NT2/D1 (cell line): ENCODE measurements around the gene MTURN.

Experiments used
- DNase-seq: peaks from one replicate; pipeline ENCODE4 v3.0.0-alpha.2; 2011; ENCODE audit warnings: low read depth, low spot score
- H3K27me3 ChIP-seq: 2 replicates; pipeline ENCODE4 v1.6.0; 2011; ENCODE audit warnings: mild to moderate bottlenecking; ENCODE audit not compliant: insufficient read length, insufficient read depth
- H3K36me3 ChIP-seq: 2 replicates; pipeline ENCODE4 v1.6.1; 2011; ENCODE audit warnings: mild to moderate bottlenecking, low read length, mixed read lengths; ENCODE audit not compliant: insufficient read depth, insufficient read length
- H3K4me1 ChIP-seq: 2 replicates; pipeline ENCODE4 v1.5.1; 2011; ENCODE audit not compliant: insufficient read depth, insufficient read length
- H3K4me3 ChIP-seq: 2 replicates; pipeline ENCODE4 v1.5.1; 2011; ENCODE audit warnings: low read depth; ENCODE audit not compliant: insufficient read length
- H3K9ac ChIP-seq: 2 replicates; pipeline ENCODE4 v1.6.0; 2011; ENCODE audit warnings: low read depth; ENCODE audit not compliant: insufficient read length
- H3K9me3 ChIP-seq: 2 replicates; pipeline ENCODE4 v1.5.1; 2011; ENCODE audit warnings: mild to moderate bottlenecking, low read length; ENCODE audit not compliant: insufficient read depth
- SUZ12 ChIP-seq: IDR thresholded peaks from 2 replicates; pipeline ENCODE4 v1.6.1; 2011; ENCODE audit not compliant: insufficient read length, insufficient read depth; ENCODE audit errors: extremely low read depth
- YY1 ChIP-seq: IDR thresholded peaks from 2 replicates; pipeline ENCODE4 v1.6.1; 2011; ENCODE audit not compliant: insufficient read length, insufficient read depth
- ZNF274 ChIP-seq: IDR thresholded peaks from 2 replicates; pipeline ENCODE4 v1.6.1; 2011; ENCODE audit warnings: mild to moderate bottlenecking, low read depth, low read length

MTURN gene

DNA sequence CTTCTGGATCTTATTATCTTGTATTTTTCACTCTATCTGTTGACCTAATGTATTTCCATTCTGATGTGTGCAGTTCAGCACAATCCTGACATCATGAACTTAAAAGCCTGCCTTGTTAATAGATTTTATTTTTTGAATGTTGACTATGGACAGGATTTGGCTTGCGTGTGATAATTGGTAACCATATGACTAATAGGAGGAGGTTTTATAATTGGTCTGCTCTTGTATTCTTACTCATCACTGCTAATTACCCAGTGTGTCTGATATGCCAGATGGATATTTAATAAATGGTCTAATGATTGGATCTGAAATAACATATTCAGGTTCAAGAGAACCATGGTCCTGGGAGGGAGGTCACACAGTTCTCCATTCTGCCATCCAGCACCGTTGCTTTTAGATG is 45.9 kb downstream of the MTURN start:
- no peaks in the 10 kb centered on the region for H3K27me3 ChIP-seq
- H3K9me3 ChIP-seq, result peaks cover 21% of the 10 kb centered on the region
- DNase-seq, result no peak

DNA sequence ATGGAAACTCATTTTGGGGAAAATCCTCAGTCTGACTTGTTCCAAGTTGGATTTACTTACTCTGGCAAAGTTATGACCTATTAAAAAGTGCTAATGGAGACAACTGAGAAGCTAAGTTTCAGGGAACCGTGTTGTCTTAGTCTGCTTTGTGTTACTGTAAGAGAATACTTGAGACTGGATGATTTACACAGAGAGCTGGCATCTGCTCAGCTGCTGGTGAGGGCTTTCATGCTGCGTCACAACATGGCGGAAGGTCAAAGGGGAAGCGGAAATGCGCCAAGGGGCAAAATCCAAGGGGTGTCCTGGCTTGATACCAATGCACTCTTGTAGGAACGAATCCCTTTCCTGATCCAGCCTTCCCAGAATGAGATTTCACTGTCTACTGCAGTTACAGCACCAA is 46.4 kb downstream of the MTURN start:
- no peak for TF ChIP-seq ZNF274
- TF ChIP-seq SUZ12, result no peak
- TF ChIP-seq YY1, result no peak
- Histone ChIP-seq H3K9me3 (peaks cover 26% of the 10 kb centered on the region), H3K36me3 (no peaks in the 10 kb centered on the region), H3K27me3 (no peaks in the 10 kb centered on the region), H3K4me1 (peaks cover 6% of the 10 kb centered on the region), H3K4me3 (no peak overlapping the region), H3K9ac (no peak overlapping the region)
- no peak for DNase-seq

More for the DNA sequence above, 45.9 kb downstream of the MTURN start:
- Histone ChIP-seq H3K36me3 (no peaks in the 10 kb centered on the region), H3K4me1 (peaks cover 6% of the 10 kb centered on the region), H3K4me3 (no peak overlapping the region), H3K9ac (no peak overlapping the region)
- TF ChIP-seq ZNF274 (no peak), SUZ12 (no peak), YY1 (no peak)

DNA sequence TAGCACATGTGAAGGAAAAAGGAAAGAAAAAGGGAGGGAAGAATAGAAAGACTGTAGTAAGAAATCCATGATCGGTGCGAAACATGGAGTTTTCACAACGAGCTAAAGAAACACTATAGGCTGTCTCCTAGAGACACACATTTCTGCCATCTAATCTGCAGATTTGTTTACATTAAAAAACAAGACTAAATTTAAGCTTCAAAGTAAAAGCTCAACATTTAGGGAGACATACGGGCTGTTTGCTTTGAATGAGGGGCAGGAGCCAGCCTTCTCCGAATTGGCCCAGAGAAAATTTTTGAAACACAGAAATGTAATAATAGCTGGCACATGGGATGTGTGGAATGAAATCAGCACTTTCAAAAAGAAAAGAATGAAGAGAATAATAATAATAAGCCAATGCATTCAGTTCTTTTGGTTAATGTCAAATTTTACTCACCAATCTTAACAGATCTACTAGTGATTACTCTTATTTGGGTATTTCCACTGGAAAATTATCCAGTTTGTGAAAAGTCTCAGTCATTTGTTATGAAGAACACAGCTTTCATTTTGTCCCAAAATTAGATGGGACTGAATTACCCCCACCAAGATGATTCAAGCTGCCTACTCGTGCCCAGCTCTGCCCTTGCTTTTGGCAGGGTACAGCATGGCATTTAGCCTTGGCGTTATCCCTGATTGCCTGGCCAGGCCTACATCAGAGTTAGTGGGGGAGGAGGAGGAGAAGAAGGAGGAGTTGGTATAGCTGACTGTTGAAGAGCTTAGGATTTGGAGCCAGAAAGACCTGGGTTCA is 47.1 kb downstream of the MTURN start:
- H3K4me3 ChIP-seq, result no peak overlapping the region
- peaks cover 3% of the 10 kb centered on the region for H3K4me1 ChIP-seq
- H3K27me3 ChIP-seq, result no peaks in the 10 kb centered on the region
- no peaks in the 10 kb centered on the region for H3K36me3 ChIP-seq
- no peak for TF ChIP-seq ZNF274
- no peak for TF ChIP-seq SUZ12
- TF ChIP-seq YY1, result no peak
- H3K9me3 ChIP-seq, result peaks cover 33% of the 10 kb centered on the region
- no peak for DNase-seq
- H3K9ac ChIP-seq, result no peak overlapping the region

DNA sequence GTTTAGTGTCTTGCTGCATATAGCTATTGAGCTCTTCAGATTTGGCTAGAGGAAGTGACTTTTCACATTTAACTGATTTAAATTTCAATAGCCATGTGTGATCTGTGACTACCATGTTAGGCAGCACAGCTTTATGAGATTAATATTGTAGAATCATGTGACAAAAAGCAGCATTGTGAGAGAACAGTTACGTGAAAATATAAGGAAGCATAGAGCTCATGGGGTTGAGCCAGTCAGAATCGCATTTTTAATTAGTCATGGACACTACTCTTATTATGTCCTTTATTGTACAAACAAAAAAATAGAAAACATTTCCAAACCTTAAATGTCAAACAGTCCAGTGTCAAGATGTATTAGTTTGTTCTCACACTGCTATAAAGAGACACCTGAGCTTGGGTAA is 48.0 kb downstream of the MTURN start:
- H3K4me1 ChIP-seq, result no peaks in the 10 kb centered on the region
- no peak overlapping the region for H3K4me3 ChIP-seq
- no peaks in the 10 kb centered on the region for H3K36me3 ChIP-seq
- no peak for DNase-seq
- no peaks in the 10 kb centered on the region for H3K27me3 ChIP-seq
- TF ChIP-seq YY1 (no peak), ZNF274 (no peak), SUZ12 (no peak)
- peaks cover 42% of the 10 kb centered on the region for H3K9me3 ChIP-seq
- no peak overlapping the region for H3K9ac ChIP-seq

DNA sequence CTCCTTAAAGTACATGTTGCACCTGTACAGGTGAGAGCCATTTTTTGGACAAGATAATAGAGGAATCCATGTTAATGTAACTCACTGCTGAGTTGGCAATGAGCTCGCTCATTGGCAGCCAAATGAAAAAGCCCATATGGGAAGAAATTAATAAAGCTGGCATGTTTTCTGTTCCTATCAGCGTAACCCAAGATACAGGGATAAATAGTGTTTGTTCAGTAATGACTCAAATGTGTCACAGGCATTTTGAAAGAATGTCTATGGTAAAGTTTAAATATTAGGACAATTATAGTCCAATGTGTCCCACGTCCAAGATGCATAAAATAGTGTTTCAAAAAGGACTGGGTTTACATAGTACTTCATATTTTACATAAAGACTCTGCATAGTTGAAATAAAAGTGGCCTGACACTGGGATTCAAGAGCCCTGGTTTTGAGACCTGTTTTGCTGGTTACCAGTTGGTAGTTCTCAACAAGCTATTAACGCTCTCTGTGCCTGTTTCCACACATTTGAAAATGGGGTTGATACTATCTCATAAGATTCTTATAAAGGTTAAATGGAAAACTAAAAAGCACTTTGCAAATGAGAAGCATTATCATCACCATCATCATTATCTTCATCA is 49.1 kb downstream of the MTURN start:
- Histone ChIP-seq H3K9me3 (peaks cover 52% of the 10 kb centered on the region), H3K4me3 (no peak overlapping the region), H3K27me3 (no peaks in the 10 kb centered on the region), H3K9ac (no peak overlapping the region), H3K36me3 (no peaks in the 10 kb centered on the region), H3K4me1 (no peaks in the 10 kb centered on the region)
- TF ChIP-seq YY1, result no peak
- no peak for TF ChIP-seq SUZ12
- no peak for TF ChIP-seq ZNF274
- no peak for DNase-seq

DNA sequence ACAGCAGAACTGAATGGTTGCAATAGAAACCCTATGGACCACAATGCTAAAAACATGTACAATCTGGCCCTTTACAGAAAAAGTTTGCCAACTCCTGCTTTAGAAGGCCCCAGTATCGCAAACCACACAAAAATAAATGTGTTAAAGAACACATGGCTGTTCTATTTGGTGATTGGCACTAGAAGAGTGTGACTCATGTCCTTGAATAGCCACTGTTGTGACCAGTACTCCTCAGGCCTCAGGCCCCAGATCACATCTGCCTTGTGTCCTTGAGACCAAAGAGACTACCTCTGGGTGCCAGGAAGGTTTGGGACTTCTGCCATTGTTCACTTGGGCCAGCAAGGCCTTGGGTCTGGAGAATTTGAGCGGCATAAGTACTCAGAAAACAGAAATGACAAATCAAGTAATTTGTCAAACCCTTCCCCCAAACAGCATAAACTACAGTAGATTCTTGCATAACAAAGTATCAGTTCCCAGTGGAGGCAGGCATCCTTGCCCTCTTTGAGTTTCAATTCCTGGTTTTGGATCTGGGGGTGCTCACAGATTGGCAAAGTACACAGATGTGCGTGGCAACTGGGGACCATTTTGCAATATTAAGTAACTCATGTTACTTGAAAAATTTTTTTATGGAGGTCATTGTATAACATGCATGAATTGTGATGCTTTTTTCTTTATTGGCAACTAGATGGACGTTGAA is 50.2 kb downstream of the MTURN start:
- Histone ChIP-seq H3K4me1 (no peaks in the 10 kb centered on the region), H3K9me3 (peaks cover 59% of the 10 kb centered on the region), H3K36me3 (no peaks in the 10 kb centered on the region), H3K4me3 (no peak overlapping the region), H3K9ac (no peak overlapping the region), H3K27me3 (no peaks in the 10 kb centered on the region)
- DNase-seq, result no peak
- no peak for TF ChIP-seq YY1

DNA sequence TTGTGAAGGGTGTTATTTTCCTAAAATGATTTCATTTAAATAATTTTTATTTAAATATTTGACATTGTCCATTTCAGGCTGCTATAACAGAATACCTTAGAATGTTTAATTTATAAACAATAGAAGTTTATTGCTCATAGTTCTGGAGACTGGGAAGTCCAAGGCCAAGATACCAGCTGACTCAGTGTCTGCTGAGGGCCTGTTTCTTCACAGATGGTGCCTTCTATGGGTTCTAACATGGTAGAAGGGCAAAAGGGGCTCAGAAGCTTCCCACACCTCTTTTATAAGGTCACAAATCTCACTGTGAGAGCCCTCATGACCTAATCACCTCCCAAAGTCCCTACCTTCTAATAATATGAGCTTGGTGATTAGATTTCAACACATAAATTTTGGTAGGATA is 50.7 kb downstream of the MTURN start:
- no peak overlapping the region for H3K9ac ChIP-seq
- DNase-seq, result no peak
- H3K27me3 ChIP-seq, result no peaks in the 10 kb centered on the region
- no peaks in the 10 kb centered on the region for H3K36me3 ChIP-seq
- H3K9me3 ChIP-seq, result peaks cover 60% of the 10 kb centered on the region
- H3K4me3 ChIP-seq, result no peak overlapping the region
- no peak for TF ChIP-seq SUZ12
- no peak for TF ChIP-seq ZNF274
- TF ChIP-seq YY1, result no peak
- H3K4me1 ChIP-seq, result no peaks in the 10 kb centered on the region
